GM19023 (cell line): Measurements from ENCODE around the gene CXCL6.

Experiments
- ATAC-seq: cut with Tn5 transposase; IDR thresholded peaks from one replicate; pipeline ENCODE4 v1.9.1; 2021; ENCODE audit warnings: mild to moderate bottlenecking, moderate library complexity; ENCODE audit not compliant: unreplicated experiment

CXCL6 gene

DNA sequence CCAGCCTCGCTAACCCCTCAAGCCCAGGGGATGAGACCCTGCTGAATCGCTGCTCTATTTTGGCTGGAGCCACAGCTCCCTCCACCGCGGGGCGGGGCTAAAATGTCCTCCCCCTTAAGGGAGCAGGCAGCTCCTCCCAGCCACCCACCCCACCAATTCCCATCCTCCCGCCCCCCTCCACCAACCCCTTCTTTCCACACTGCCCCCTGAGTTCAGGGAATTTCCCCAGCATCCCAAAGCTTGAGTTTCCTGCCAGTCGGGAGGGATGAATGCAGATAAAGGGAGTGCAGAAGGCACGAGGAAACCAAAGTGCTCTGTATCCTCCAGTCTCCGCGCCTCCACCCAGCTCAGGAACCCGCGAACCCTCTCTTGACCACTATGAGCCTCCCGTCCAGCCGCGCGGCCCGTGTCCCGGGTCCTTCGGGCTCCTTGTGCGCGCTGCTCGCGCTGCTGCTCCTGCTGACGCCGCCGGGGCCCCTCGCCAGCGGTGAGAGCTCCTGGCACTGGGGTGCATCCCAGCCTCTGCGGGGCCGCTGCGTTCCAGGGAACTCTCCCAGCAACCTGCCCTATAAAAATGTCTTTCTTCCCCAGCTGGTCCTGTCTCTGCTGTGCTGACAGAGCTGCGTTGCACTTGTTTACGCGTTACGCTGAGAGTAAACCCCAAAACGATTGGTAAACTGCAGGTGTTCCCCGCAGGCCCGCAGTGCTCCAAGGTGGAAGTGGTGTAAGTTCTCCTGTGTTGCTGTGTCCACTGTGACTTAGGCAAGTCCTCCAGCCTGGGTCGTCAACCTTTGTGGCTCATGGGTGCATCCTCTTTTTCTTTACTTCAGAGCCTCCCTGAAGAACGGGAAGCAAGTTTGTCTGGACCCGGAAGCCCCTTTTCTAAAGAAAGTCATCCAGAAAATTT lies at the start of gene CXCL6:
Gene CXCL6, plus strand, starts transcription at position 306 of the 907 bp plus-strand sequence. Its CDS starts 73 bp downstream, at position 379.
- no peak for ATAC-seq

- ATAC-seq = no peak
Measured at GRCh38 chr4:73788411-73788810, 48.1 kb upstream of the CXCL6 start.

DNA sequence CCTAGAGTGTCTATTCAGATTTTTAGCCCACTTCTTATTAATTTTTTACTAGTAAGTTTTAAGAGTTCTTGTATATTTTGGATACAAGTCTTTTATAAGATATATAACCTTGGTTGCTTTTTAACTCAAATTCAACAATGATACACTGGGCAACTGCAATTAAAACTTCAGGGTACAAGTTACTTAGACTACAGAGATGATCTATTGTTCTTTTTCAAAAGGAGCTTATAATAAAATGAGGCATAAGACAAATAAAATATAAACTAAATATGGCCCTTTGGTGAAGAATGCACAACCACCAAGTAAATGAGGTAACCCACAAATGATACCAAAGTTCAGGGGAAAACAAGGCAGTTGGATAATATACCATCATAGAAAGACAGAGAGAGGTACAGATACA lies 37.6 kb upstream of the CXCL6 start:
- ATAC-seq = no peak

- ATAC-seq = no peak
Measured at GRCh38 chr4:73800206-73800605, 36.3 kb upstream of the CXCL6 start.

DNA sequence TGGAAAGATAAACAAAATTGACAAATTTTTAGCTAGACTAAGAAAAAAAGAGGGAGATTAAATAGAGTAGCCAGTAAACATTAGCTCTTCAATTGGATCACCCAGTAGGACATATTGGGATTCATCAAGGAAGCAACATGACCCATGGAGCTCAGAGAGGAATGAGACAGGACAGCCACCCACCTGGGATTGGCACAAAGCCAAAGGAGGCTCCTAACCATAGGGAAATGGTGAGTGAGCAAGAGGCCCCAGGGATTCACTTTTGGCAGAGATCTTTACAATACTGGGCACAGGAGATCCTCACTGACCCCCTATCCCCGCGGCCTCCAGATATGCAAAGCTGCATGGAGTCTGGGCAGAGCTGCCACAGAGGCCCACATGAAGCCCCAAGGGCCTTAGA lies 34.8 kb upstream of the CXCL6 start:
- no peak for ATAC-seq

GRCh38 chr4:73803213-73803612 lies 33.3 kb upstream of the CXCL6 start:
- ATAC-seq = no peak

GRCh38 chr4:73810191-73810590 lies 26.3 kb upstream of the CXCL6 start:
- no peak for ATAC-seq

DNA sequence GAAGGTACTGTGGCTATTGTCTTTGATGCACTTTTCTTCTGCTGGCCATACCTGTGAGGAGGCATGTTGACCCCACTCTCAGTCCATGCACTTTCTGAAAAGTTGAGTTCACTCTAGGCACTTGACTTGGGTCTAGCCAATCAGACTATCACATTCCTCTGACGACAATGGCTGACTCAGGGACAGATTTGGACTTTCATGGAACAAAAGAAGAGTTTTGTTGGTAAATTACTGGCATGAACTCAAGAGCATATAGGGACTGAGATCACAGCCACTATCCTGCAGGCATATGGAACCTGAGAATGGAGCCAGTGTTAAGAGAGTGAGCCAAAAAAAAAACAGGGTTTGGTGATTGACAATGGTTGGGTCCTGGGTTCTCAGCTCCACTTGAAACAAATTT lies 24.6 kb upstream of the CXCL6 start:
- no peak for ATAC-seq

DNA sequence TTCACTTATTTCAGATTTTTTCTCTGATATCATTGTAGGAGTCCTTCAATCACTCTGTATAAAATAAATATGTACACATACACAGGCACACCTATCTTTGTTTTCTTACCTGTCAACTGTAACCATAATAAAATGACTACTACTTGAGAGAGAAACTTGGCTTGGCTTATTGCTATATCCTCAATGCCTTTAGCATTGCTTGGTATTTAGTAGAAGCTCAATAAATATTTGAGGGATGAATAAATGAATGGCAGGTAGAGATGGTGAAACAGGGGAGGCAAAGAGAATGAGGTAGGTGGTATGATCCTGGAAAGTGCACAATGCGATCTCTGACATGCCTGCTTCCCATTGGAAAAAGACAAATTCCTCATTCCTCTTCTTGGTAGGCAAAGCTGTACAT lies 21.8 kb upstream of the CXCL6 start:
- no peak for ATAC-seq

GRCh38 chr4:73815145-73815544 lies 21.3 kb upstream of the CXCL6 start:
- no peak for ATAC-seq

- no peak for ATAC-seq
Measured at GRCh38 chr4:73816814-73817213, 19.7 kb upstream of the CXCL6 start.

GRCh38 chr4:73817341-73817740 lies 19.1 kb upstream of the CXCL6 start:
- ATAC-seq = no peak

DNA sequence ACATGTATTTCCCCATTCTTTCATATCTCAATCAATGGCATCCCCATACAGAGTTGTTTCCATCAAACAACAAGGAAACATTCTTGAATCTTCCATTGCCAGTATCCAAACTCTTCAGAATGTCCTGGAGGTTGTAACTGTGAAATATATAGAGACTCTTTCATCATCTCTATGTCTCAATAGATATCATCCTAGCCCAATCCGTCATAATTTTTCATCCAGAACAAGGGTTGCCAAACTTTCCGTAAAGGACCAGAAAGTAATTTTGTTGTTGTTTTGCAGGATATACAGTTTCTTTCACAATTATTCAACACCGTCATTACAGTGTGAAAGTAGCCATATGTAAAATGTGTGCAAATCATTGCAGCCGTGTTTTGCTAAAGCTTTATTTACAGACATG lies 15.2 kb upstream of the CXCL6 start:
- ATAC-seq = no peak

DNA sequence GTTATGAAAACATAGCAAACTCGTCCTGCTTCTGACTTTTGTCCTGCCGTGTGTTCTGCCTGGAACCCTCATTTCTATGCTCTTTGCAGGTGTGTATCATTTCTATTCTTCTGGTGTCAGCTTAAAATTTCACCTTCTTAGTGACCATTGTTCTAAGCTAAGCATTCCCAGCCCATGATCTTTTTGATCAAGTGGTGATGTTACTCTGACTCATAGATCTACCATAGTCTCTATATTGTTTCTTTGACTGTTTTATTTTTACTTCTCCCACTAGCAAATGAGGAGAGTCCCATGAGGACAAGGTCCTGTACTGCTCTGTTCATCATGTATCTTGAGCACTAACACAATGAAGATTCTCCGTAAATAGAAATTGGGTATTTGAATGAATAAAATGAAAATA lies 14.1 kb upstream of the CXCL6 start:
- ATAC-seq = no peak

GRCh38 chr4:73822812-73823504 lies 13.5 kb upstream of the CXCL6 start:
- no peak for ATAC-seq

- ATAC-seq = no peak
Measured at GRCh38 chr4:73823760-73824159, 12.7 kb upstream of the CXCL6 start.

DNA sequence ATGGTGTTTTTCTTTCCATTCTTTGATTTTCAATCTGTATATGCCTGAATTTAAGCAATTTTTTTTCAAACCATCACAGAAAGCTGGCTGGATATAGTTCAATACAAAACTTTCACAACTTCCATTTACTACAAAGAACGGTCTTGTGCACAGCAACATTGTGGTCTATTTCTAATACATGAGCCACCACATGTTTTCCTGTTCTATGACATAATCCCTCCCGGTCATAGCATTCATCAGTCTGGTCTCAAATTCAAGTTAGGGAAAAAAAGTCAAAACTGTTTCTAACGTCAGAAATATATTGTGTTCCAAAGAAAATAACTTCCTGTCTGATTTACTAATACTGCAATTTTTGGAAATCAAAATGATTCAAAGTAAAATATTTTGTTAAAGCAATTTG lies 7.5 kb upstream of the CXCL6 start:
- ATAC-seq = no peak

DNA sequence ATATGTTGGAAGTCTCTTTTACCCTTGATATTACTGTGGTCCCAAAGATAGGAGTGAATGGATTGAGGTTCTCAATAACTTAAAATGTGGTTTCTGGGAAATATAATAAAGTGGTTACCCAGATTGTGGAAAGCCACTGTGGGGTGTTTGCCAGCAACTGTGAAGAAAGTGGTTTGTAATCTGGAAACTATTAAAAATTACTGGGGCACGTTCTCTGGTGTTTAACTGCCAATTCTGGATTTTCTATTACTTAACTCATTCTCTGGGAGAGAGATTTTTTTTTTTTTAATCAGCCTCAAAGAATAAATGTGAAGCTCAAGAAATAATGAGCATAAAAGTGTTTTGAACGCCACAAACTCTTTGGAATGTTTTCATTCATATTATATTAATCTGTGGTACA lies 4.9 kb upstream of the CXCL6 start:
- no peak for ATAC-seq

- no peak for ATAC-seq
Measured at GRCh38 chr4:73832651-73833237, 3.7 kb upstream of the CXCL6 start.

DNA sequence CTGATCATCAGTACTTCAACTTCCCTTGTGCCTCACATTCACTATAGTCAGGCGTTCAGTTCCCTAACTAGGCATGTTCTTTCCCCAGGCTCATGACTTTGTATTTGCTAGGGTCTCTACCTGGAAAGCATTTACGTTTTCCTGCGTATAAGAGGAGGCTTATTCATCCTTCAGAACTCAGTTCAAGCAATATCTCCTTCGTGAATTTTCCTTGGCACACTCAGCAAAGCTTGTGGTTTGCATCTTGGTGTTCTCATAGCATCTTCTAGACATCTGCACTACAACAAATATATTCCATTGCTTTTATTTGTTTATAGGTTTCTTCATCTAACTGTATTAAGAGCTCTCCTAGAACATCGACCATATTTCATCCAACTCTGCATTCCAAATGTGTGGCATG lies 2.6 kb downstream of the CXCL6 start:
- no peak for ATAC-seq

DNA sequence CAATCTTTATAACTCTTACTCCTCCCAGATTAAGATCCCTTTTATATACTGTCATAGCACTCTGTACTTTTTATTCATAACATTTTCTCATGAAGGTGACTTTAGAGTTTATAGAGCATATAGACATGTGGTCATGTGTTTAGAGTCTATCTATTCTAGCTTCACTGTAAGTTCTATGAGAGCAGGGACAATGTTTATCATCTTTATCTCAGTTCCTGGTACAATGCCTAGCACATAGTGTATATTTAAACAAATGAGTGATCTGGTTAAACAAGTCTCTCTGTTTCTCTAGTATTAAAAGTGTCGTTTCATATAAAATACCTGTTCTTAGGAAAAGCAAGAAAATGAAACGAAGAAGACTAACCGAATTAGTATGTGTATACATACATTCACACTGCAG lies 3.2 kb downstream of the CXCL6 start:
- ATAC-seq = no peak
